Choroid plexus epithelial cell (primary cell): ENCODE measurements around the gene AUTS2.

Experiments used
- DNase-seq: peaks from one replicate; pipeline ENCODE4 v3.0.0-alpha.2; 2010; ENCODE audit warnings: low read depth
- H3K4me3 ChIP-seq: 2 replicates; pipeline ENCODE4 v1.5.1; 2011; ENCODE audit warnings: low read depth, mild to moderate bottlenecking, control low read depth, low read length, moderate library complexity
- CTCF ChIP-seq: conservative IDR thresholded peaks from 2 replicates; pipeline ENCODE4 v1.5.1; 2011; ENCODE audit warnings: low read depth, mild to moderate bottlenecking, control low read depth, inconsistent platforms, low read length, moderate library complexity

AUTS2 gene

GRCh38 chr7:70764701-70765208, 1166.5 kb downstream of the AUTS2 start:
- DNase-seq: no peak
- TF ChIP-seq CTCF: no peak
- H3K4me3 ChIP-seq: no peak overlapping the region

GRCh38 chr7:70765651-70766050, 1167.4 kb downstream of the AUTS2 start:
- no peak for TF ChIP-seq CTCF
- no peak overlapping the region for H3K4me3 ChIP-seq
- DNase-seq: no peak

GRCh38 chr7:70766109-70766508, 1167.8 kb downstream of the AUTS2 start:
- no peak overlapping the region for H3K4me3 ChIP-seq
- DNase-seq: no peak
- no peak for TF ChIP-seq CTCF

GRCh38 chr7:70766694-70767093, 1168.4 kb downstream of the AUTS2 start:
- DNase-seq: no peak
- no peak overlapping the region for H3K4me3 ChIP-seq
- no peak for TF ChIP-seq CTCF

- no peak overlapping the region for H3K4me3 ChIP-seq
- TF ChIP-seq CTCF: no peak
- DNase-seq: no peak
Observed at GRCh38 chr7:70770154-70770553, 1171.9 kb downstream of the AUTS2 start.

- H3K4me3 ChIP-seq: no peak overlapping the region
- DNase-seq: no peak
- TF ChIP-seq CTCF: no peak
Observed at GRCh38 chr7:70771451-70771850, 1173.2 kb downstream of the AUTS2 start.

GRCh38 chr7:70772891-70773290, 1174.6 kb downstream of the AUTS2 start:
- no peak for TF ChIP-seq CTCF
- no peak overlapping the region for H3K4me3 ChIP-seq
- DNase-seq: no peak
